SKM-1 (cell line): Measurements from ENCODE around the gene FKBP6.
"Not testable (repeated sequence)": the region's sequence is repeated elsewhere in the genome, so short reads cannot be mapped to it uniquely, and the experiment has no call there.

ENCODE experiments used
- DNase-seq: peaks from one replicate; lab custom pipeline; 2025; ENCODE audit not compliant: unreplicated experiment; lab: John Stamatoyannopoulos, UW

FKBP6 gene

GRCh38 chr7:73323434-73324080 lies 4.4 kb upstream of the FKBP6 start:
- DNase-seq = not testable (repeated sequence)

GRCh38 chr7:73324081-73324845 lies 3.7 kb upstream of the FKBP6 start:
- DNase-seq = not testable (repeated sequence)

GRCh38 chr7:73325424-73325823 lies 2.5 kb upstream of the FKBP6 start:
- not testable (repeated sequence) for DNase-seq

- not testable (repeated sequence) for DNase-seq
Observed at GRCh38 chr7:73327449-73327848, 512 bp upstream of the FKBP6 start.

- no peak for DNase-seq
Observed at GRCh38 chr7:73328696-73329095, 735 bp downstream of the FKBP6 start.

- no peak for DNase-seq
Observed at GRCh38 chr7:73329861-73330581, 2.1 kb downstream of the FKBP6 start.

GRCh38 chr7:73330772-73331171 lies 2.8 kb downstream of the FKBP6 start:
- DNase-seq = no peak

- no peak for DNase-seq
Observed at GRCh38 chr7:73332447-73332846, 4.5 kb downstream of the FKBP6 start.

GRCh38 chr7:73338321-73338720 lies 10.4 kb downstream of the FKBP6 start:
- no peak for DNase-seq

- no peak for DNase-seq
Observed at GRCh38 chr7:73340514-73340913, 12.6 kb downstream of the FKBP6 start.

- DNase-seq = no peak
Observed at GRCh38 chr7:73341877-73342276, 13.9 kb downstream of the FKBP6 start.

GRCh38 chr7:73342645-73343044 lies 14.7 kb downstream of the FKBP6 start:
- no peak for DNase-seq

GRCh38 chr7:73343671-73344380 lies 15.9 kb downstream of the FKBP6 start:
- DNase-seq = no peak

- DNase-seq = no peak
Observed at GRCh38 chr7:73345538-73345937, 17.6 kb downstream of the FKBP6 start.

- no peak for DNase-seq
Observed at GRCh38 chr7:73345951-73346350, 18.0 kb downstream of the FKBP6 start.

GRCh38 chr7:73349763-73350162 lies 21.8 kb downstream of the FKBP6 start:
- no peak for DNase-seq

GRCh38 chr7:73350306-73351068 lies 22.5 kb downstream of the FKBP6 start:
- no peak for DNase-seq

- DNase-seq = no peak
Observed at GRCh38 chr7:73351447-73352167, 23.6 kb downstream of the FKBP6 start.

- no peak for DNase-seq
Observed at GRCh38 chr7:73352784-73353183, 24.8 kb downstream of the FKBP6 start.

- no peak for DNase-seq
Observed at GRCh38 chr7:73353243-73353642, 25.3 kb downstream of the FKBP6 start.
